IPS DF 4.7 (cell line): ENCODE results near the gene CCBE1.

Experiments
- DNase-seq: peaks from one replicate; pipeline ENCODE4 v3.0.0-alpha.2; 2013; ENCODE audit warnings: low spot score; ENCODE audit errors: extremely low read depth

CCBE1 gene

DNA sequence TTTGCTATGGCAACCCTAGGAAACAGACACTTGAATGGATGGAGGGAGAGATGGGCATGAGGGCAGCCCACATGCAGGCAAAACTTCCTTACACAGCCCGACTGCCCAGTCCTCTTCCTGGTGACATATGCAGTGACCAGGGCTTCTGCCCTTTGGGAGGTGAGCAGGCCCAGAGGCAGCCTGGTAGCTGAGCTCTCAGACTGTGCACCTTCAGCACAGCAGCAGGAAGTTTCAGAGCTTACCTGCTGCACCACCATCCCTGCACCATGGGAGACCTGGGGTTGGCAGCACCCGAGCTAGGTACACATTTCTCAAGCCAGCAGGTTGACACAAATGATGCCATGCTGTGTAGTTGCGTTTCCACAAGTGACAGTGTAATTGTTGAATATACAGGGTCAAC, 240.6 kb downstream of the CCBE1 start:
- no peak for DNase-seq

DNA sequence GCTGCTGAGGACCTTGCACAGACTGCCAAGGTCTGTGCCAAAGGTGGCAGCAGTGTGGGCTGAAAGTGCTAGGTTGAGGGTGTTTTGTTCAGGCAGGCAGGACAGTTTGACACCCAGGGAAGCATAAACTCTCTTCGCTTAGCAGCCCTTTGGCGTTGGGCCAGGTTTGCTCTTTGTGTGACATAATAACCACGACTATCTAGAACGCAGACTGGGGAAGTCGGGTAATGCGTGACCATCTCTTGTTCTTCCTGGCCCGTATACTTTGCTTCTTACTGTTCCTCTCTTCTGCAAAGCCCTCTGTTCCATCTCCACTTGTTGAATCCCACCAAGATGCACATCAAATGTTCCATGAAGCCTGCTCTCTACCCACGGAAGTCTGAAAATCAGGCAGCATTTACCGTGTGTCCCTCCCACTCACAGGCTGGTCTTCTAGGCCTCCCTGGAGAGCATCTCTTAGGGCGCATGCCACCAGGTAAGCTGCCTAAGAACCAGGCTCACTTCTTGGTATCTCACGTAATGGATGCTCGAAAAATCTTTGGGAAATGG, 241.4 kb downstream of the CCBE1 start:
- no peak for DNase-seq

DNA sequence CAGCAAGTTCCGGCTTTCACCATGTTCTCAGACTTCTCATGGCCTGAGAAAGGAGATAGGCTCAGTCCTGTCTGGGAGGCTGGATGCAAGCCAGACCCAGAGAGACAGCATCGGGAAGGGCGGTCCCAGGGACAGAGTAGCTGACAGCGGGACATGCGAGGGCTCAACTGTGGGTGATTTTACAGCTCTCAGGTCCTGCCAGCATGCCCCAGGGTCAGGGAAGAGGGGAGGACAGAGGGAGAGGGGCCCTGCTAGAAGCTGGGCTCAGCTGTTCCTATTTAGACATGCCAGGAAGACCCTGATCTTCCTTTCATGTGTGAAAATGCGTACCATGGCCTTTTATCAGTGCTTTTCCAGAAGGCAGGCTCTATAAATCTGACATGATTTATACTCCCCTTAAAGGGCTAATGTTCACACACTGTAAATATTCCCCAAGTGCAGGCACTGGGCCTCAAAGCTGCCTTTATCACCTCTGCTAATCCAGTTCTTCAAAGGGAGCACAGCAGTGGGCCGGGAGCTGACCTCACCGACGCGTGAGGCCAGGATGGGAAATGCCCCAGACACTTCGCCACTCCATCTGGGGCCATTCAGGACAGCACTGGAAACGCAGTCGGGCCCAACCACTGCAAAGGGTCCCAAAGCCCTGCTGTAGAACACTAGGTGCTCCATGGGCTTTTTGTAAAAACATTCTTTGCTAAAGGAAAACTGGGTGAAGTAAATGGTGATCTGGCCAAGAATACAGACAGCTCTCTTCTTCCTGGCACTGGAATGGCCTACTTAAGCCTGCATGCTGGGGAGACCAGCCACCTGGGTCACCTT, 242.1 kb downstream of the CCBE1 start:
- DNase-seq: no peak

DNA sequence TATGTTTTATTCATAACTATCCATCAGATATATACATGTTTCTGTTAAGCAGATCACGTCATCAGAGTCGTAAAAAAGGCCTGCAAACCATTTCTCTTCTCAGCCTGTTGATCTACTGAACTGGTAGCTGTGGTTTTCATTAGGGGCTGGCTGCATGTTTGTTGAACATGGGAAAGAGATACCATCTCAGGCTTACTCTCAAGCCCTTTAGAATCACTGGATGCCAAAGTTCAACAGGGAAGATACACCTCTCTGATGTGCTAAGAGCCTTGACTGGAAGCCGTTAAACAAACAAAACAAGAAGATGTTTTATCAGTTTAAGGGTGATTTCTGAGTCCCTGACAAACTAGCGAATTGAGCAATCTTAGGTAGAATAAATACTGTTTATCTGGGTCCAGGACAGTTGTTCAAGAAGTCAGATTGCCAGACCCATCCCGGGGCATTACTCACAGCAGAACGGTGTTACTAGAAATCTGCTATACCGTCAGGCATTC, 243.7 kb downstream of the CCBE1 start:
- no peak for DNase-seq

DNA sequence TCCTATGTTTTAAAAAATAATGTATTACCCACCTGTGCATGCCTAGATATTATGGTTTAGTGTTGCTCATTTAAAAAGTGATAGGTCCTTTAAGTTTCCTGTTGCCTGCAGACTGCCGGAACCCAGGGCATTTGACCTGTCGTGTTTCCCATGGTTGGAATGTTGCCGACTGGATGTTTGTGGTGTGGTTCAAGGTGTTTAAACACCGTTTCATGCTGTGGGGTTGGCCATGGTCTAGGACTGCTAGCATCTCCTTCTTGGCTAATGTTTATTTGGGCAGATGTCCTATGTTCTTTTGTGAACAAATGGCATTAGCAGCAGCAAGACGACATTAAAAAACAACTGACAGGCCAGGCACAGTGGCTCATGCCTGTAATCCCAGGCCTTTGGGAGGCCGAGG, 245.3 kb downstream of the CCBE1 start:
- DNase-seq: no peak

DNA sequence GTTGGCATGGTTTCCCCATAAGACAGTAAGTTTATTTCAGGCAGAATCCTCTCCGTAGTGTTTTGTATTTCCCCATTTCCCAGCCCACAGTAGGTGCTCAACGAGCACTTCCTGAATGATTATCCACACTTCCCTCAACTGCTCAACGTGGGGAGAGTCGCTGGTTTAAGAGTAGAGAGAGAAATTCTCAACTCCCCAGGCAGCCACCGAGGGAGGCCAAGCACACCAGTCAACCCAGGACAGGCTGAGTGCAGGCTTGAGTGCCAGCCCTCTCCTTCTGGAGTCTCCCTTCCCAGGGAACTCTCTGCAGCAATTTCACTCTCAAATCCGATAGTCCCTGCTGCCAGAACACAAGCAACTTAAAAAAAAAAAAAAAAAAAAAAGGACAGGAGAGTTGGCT, 246.2 kb downstream of the CCBE1 start:
- no peak for DNase-seq

DNA sequence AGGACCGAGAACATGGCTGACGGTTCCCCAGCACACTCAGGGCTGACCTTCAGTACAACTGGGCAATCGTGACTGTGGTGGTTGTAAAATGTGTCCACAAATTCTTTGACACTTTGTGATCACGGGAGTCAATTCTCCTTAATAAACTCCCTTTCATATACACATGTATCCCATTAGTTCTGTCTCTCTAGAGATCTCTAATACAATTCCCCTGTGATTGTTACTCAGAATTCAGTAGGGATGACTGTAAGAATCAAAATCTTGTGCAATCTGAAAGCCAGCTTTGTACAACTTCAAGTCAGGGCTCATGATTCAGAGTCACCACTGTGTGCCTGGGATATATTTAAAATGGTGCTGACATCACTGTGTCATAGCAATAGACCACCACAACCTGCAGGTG, 248.7 kb downstream of the CCBE1 start:
- DNase-seq: no peak

DNA sequence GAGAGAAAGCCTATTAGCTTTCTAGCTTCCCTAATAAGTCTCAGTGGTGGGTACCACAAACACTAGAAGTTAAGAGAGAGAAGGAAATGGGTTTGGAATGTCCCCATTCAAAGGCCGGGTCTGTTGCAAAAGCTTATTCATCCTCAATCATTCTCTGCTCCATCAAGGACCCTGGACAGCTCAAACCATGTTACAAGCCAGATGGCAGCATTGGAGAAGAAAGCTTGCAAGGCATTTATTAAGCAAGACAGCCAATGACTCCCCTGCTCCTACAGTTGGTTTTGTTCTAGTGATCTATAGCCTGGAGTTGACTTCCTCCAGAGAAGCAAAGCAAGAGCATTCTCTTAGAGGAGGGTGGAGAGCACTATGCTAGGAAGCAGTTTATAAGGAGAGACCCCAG, 251.2 kb downstream of the CCBE1 start:
- no peak for DNase-seq

DNA sequence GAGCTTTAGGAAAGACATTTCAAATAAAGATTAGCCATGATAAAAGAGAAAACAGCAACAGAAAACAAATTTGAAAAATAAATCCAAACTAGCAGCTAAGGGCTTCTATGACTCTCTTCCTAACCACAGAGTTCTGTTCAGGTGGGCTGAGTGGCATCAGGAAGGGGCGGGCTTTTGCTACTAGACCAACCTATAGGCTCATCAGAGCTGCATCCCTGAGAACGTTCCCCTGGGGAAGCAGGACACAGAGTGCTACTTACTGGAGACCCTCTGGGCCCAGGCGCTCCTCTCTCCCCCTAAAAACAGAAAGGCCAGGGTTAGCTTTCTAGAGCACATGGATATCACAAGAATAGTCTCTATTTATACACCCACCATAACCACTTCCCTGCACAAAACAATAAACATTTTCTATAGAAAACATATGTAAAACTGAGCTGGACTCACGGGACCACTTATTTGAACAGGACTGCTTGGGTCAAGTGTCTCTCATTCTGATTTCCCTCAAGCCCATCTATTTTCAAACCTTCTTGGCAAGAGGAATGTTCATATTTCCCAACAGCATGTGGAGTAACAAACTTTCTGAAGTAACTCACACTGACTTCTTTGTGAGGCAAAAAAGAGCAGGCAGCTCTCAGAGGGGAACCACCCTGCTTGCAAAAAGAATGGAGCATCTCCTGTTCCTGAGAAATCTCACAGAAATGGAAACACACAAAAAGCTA, 259.2 kb downstream of the CCBE1 start:
- no peak for DNase-seq

DNA sequence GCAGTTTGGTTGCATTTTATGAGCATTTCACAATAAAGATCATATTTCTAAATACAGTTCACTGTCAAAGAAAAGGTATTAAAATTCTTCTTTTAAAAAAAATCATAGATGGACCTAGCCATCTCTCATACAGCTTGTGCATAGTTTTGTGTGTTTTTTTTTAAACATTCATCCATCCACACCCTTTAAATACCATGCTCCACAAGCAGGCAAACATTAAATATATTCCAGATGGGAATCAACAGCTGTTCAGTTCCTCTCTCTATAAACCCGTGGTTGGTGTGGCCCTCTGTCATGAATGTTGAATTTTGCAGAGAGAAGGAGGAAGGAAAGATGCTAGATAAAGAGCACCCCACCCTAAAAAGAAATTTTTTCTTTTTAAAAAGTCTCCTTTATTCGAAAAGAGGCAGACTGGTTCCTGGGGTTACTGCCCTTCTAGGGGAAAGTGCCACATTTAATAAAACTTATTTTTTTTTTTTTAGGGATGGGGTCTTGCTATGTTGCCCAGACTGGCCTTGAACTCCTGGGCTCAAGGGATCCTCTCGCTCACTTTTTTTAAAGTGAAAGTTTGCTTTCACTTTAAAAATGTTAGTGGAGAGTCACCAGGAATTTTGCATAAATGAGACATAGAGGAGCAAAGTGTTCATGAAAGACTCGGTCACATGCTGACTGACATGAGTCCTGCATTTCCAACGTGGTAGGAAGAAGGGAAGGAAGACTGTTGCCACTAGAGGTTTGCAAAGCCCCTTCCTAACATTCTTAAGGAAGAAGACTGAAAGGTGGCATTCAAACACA, 264.2 kb downstream of the CCBE1 start:
- DNase-seq: no peak

DNA sequence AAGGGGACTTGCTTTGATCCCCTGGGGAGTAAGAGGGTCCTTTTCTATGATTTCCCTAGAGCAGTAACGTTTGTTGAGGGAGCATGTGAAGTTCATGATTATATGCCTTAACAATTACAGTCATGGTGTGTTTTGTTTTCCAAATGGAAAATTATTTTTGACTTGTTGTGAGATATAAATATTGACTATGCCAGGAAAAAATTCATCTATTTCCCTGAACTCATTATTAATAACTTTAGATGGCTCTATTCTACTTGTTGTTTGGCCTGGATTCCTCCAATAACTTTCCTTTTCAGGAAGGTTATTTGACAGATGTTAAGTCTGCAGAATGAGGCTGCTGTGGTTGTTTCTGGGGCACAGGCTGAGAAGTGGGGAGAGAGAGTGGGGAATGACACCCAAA, 266.1 kb downstream of the CCBE1 start:
- no peak for DNase-seq

DNA sequence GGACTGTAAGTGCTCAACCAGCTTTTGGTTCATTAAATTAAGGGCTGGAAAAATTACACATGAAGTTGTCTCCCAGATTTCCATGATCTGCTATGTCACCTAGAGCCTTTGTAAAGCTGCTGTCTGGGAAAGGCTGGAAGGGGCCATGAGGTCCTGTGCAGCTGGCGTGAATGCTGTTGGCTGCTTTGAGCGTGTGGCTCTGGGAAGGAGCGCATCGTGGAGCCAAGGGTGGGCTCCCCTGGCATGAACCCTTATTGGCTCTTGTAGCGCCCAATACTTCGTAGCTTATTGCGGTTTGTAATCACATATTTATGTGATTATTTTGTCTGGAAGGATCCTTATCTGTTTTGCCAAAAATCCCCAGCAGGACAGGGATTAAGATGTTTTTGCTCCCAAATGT, 267.6 kb downstream of the CCBE1 start:
- DNase-seq: no peak

DNA sequence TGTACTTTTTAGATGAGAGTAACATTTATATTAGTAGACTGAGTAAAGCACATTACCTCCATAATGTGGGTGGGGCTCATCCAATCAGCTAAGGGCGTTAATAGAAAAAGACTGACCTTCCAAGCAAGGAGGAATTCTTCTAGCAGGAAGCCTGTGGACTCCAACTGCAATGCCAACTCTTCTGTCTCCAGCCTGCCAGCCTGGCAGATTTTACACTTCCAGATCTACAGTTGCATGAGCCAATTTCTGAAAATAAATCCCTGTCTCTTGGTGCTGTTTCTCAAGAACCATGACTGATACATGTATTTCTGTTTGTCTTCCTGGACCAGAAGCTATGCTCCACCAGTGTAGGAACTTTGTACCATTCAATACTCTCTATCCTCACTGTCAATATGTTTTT, 269.2 kb downstream of the CCBE1 start:
- no peak for DNase-seq

DNA sequence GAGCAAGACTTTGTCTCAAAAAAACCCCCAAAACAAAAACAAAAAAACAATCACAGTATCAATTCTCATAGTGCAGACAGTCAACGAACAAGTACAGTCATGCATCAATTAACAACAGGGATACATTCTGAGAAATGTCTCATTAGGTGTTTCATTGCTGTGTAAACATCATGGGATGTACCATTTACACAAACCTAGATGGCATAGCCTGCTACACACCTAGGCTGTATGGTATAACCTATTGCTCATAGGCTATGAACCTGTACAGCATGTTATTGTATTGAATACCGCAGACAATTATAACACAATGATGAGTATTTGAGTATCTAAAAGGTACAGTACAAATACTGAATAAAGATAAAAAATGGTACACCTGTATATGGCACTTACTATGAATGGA, 270.4 kb downstream of the CCBE1 start:
- no peak for DNase-seq

DNA sequence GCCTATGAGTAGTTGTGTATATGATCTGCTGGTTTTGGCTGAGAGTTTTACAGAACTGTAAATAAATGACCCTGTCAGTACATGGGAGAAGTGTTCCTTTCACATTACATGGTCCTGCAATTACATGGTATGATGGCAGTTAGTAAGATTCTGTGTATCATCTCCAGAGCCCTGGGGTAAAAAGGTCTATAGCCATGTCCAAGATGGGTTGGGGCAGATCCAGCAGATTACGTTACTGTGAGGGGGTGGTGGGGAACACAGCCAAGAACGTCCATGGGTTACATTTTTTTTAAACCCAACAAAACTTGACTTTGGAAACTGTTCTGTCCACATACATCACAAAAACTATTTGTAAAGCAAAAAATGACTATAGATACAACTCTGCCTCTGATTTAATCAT, 274.0 kb downstream of the CCBE1 start:
- no peak for DNase-seq

DNA sequence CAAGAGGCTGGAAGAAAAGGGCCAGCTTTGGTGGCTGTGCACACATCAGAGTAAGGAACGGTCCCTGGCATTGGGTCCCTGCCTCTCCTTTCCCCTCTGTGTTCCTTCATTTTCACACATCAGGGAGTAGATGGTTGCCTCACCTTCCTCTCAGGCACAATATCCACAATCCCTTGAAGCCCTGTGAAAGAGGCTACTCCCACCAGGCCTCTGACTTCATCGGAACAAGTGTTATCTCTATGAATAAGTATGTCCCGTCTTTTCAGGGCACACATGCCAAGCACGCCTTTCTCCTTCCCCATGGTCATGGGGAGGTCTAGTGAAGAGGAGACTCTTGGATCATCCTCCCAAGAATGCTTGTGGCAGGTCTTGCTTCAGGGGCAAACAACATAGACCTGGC, 277.0 kb downstream of the CCBE1 start:
- DNase-seq: no peak

DNA sequence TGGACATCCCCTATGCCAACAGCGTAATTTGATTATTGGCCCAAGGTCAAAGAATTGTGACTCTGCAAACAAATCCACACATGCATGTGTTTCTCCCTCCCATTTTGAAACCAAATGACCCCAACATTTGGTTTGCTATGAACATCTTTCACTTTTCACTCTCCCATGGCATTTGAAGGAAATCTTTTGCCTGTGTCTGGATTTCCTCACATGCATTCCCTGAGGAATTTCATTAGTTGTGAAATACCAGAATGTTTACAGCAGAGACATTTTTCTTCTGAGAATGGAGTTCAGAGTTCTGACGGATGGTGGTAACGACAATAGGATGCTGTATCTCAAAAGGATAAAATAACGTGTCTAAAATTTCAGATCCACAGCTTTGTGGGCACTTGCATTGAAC, 277.8 kb downstream of the CCBE1 start:
- DNase-seq: no peak

DNA sequence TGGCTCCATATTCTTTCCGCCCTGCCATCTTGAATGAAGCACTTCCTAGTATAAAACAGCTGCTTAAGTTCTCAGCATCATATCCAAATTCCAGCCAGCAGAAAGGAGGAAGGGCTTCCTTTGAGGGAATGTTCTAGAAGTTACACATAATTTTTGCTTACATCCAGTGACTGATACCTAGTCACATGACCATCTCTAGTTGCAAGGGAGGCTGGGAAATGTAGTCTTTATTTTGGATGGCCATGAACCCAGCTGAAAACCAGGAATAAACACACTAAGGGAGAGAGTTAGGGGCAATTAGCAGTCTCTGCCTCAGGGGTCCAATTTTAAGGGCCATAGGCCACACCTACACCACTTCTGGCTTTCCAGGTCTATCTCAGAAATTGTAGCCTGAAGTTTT, 280.4 kb downstream of the CCBE1 start:
- DNase-seq: no peak

DNA sequence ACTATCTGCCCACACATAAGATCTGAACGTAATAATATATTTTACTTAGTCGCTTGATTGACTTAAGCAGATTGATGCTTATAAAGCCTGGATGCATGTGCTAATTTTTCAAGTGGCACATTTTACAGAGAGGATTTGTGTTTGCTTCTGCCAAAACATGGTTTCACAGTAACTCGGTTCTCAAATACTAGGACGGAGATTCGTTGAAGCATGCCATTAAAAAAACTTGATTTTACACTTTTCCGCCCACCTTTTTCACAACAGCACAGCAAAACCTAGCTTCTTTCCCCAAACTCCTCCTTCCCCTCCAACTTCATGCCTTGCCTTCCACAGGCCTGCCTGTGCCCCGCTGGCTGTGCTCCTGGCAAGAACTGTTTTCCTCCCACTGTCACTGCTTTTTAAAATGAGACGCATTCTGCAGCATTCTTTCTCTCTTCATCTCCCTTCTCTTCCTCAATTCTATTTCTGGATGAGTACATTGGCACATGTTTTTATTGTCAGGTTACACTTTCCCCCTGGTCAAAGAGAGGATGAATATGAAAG, 283.0 kb downstream of the CCBE1 start:
- DNase-seq: no peak

DNA sequence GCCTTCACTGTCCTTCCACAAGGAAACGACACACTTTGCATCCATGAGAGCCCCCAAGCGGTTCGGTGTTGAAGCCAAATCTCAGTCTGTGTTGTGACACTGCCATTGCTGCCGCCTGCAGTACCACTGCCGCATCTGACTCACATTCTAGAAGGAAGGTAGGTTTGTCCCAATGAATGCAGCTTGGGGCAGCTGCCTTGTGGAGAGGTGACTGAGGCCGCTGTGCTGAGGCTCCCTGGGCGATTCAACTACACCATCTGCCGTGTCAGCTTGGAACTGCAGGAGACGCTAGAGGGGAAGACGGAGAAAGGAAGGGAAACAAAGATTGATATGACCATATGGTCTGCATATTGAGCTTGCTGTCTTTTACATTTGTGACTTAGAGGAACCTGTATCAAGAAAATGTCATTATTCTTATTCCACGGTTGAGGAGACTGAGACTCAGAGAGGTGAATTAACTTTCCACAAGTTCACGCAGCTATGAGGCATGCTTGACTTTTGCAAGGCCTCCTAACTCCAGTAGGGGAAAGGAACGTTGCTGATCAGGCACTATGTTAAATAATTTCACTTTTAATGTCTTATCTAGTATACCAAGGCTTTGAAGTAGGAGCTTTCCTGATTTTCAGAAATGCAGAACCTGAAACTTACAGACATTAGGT, 294.7 kb downstream of the CCBE1 start:
- DNase-seq: peak; percentile 82

DNA sequence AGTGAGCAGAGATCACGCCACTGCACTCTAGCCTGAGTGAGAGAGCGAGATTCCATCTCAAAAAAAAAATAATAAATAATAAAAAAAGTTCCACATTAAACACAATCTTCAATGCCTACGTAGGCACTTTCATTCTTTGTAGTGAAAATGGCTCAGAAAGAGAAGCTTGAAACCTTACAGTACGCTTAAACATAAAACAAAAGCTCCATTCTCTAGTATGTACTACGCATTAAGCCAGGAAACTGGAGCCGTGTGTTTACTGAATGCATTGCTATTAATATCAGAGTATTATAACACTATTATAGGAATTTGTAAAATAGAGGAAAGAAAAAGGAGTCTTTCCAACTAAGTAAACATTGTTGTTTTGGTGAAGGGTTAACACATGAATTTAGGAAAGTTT, 296.8 kb downstream of the CCBE1 start:
- DNase-seq: no peak
